GM20000 (cell line): Measurements from ENCODE around the gene HSPD1.
A peak's percentile ranks its signal among the peaks of the same experiment; 100 is the strongest.

Experiments
- DNase-seq: peaks from one replicate; pipeline ENCODE4 v3.0.0; 2012; ENCODE audit warnings: low spot score
- CTCF ChIP-seq: IDR thresholded peaks from 2 replicates; pipeline ENCODE4 v1.5.1; 2012; ENCODE audit warnings: mild to moderate bottlenecking, control low read depth; ENCODE audit errors: extremely low read depth, missing control alignments

The HSPD1 gene

DNA sequence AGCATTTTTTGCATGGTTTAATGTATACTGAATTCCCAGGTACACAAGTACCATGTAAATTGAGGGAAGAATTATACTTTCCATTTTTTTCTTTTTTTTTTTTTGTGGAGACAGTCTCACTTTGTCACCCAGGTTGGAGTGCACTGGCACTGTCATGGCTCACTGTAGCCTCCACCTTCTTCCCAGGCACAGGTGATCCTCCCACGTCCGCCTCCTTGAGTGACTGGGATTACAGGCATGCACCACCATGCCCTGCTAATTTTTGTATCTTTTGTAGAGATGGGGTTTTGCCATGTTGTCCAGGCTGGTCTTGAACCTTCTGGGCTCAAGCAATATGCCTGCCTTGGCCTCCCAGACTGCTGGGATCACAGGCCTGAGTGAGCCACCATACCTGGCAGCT is 4.4 kb upstream of the HSPD1 start:
- no peak for TF ChIP-seq CTCF
- DNase-seq: no peak

GRCh38 chr2:197502685-197503084 is 3.0 kb upstream of the HSPD1 start:
- TF ChIP-seq CTCF: no peak
- no peak for DNase-seq

DNA sequence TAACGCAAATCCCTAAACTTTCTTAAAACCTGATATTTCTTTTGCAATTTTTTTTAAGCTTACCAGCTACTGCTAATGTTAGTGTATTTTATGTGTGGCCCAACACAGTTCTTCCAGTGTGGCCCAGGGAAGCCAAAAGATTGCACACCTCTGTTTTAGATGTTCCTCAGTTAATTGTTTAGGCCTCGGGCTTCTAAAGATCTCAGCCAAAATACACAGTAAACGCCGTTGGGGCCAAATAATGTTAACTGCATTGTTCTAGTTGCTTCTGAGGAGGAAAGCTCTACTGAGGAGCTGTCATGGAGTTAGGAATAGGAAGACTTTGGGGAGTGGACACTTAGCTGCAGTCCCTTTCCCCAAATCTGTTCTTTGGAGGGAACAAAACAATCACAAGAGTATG is 2.6 kb upstream of the HSPD1 start:
- TF ChIP-seq CTCF: no peak
- no peak for DNase-seq

DNA sequence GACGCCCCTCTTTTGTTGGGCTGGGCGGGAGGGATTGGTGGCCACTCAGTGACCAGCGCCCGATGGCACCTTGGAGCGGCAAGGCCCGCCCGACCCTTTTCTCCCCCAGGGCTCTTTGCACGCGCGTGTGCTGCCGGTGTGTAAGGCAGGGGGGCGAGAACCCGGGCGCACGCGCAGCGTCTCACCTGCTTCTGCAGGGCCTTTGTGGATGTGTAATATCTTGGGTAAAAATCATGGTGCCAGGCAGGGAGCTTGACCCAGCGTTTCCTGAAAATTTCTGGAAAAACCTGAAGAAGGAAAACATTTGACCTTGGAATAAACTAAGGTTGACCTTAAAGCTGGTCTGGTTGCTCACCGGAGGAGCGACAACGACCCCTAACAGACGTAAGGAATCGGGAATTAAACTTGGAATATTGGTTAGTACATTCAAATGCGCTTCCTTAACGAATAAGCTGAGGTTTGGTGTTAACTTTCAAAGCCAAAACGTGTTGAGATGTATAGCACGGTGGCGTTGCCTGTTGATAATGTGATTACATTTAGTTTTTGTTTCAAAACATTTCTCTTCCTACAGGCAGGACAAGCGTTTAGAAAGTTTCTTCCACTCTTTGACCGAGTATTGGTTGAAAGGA is 977 bp upstream of the HSPD1 start:
- DNase-seq: no peak
- no peak for TF ChIP-seq CTCF

- TF ChIP-seq CTCF: no peak
- DNase-seq: peak; percentile 59
Measured at GRCh38 chr2:197498937-197499593, 575 bp downstream of the HSPD1 start.

GRCh38 chr2:197498235-197498936 is 1.3 kb downstream of the HSPD1 start:
- DNase-seq: no peak

More at GRCh38 chr2:197498235-197498936, 1.3 kb downstream of the HSPD1 start:
- no peak for TF ChIP-seq CTCF
